Right ventricle myocardium inferior (tissue), 1 donor: ENCODE data around the gene TADA1. TPM values are rescaled to one million over a fixed set of nuclear protein-coding genes. Genes with fewer than 3 reads are reported as not detected.

ENCODE experiments used
- ATAC-seq: fragments of 200-7000 bp; cut with Tn5 transposase; one replicate; pipeline ENCODE4 v1.9.1; 2020; ENCODE audit warnings: mild to moderate bottlenecking, moderate library complexity
- DNase-seq: peaks from one replicate; pipeline ENCODE4 v3.0.0; 2021; ENCODE audit errors: missing footprints
- intact Hi-C: fragments of 100-400 bp; cut with DNase I; formaldehyde crosslinking; loops from one replicate; pipeline ENCODE4 v1.11.0; 2022
- long read RNA-seq: library from polyadenylated mRNA; unstranded; transcript quantifications from one replicate; pipeline ENCODE4 v2.0.0, GENCODE V29; 2021
- total RNA-seq: library from RNA; stranded (reverse); fragmentation: NEBNext Ultra II Directional; extraction: Animal tissue kit (Norgen Biotek cat#: 25700); gene quantifications from one replicate; pipeline ENCODE4 v1.2.1, GENCODE V29; 2021
- donor health status: DM: no; HTN: yes; CAD: no; lungs with severe emphysema.

TADA1 gene
- total RNA-seq: 9.4 TPM
- long read RNA-seq, transcript TADA1-201 (8 exons, 2,159 nt): major isoform, 20 of 20 reads
- long read RNA-seq, partial matches to known transcripts: 0 of 20 reads
- long read RNA-seq, other reads (novel, unspliced or antisense): 0 of 20 reads

- intact Hi-C loops: loop anchor here (2.0 to 10.0 kb wide), 2 partner anchors 37 to 339 kb away; partner anchors contain the start of gene POGK
- peak; percentile 98 for ATAC-seq
Observed at GRCh38 chr1:166875734-166876539, at the start of gene TADA1. TADA1 (minus strand) TSS chr1:166876264; CDS start chr1:166876233, 31 bp downstream.

GRCh38 chr1:166924823-166925541 lies 48.9 kb upstream of the TADA1 start:
- intact Hi-C loops: no loop called here
- no peak for DNase-seq
- ATAC-seq: no peak

More at GRCh38 chr1:166875734-166876539, at the start of gene TADA1:
- peak; percentile 99 for DNase-seq

- peak; percentile 43 for ATAC-seq
- intact Hi-C loops: no loop called here
- DNase-seq: no peak
Observed at GRCh38 chr1:166920561-166921475, 44.8 kb upstream of the TADA1 start.

- intact Hi-C loops: no loop called here
- no peak for ATAC-seq
- DNase-seq: no peak
Observed at GRCh38 chr1:166918956-166919316, 42.9 kb upstream of the TADA1 start.

GRCh38 chr1:166918088-166918955 lies 42.3 kb upstream of the TADA1 start:
- ATAC-seq (no peak), DNase-seq (no peak)
- intact Hi-C loops: no loop called here

- DNase-seq (no peak), ATAC-seq (no peak)
- intact Hi-C loops: no loop called here
Observed at GRCh38 chr1:166915941-166916340, 39.9 kb upstream of the TADA1 start.

- DNase-seq (no peak), ATAC-seq (no peak)
- intact Hi-C loops: no loop called here
Observed at GRCh38 chr1:166915042-166915441, 39.0 kb upstream of the TADA1 start.

GRCh38 chr1:166914111-166914510 lies 38.0 kb upstream of the TADA1 start:
- intact Hi-C loops: loop anchor here (5.0 kb wide), 1 partner anchor 63 kb away; the partner anchor contains the start of gene ILDR2
- DNase-seq: no peak
- ATAC-seq: no peak

- ATAC-seq (no peak), DNase-seq (no peak)
- intact Hi-C loops: loop anchor here (5.0 kb wide), 1 partner anchor 66 kb away; the partner anchor contains the start of gene ILDR2
Observed at GRCh38 chr1:166911624-166912023, 35.6 kb upstream of the TADA1 start.

GRCh38 chr1:166910396-166910994 lies 34.4 kb upstream of the TADA1 start:
- intact Hi-C loops: loop anchor here (1.0 to 5.0 kb wide), 2 partner anchors 67 to 147 kb away; partner anchors contain the start of gene ILDR2
- ATAC-seq: peak; percentile 84
- no peak for DNase-seq

GRCh38 chr1:166908942-166909341 lies 32.9 kb upstream of the TADA1 start:
- ATAC-seq (no peak), DNase-seq (no peak)
- intact Hi-C loops: no loop called here

GRCh38 chr1:166907763-166908162 lies 31.7 kb upstream of the TADA1 start:
- no peak for DNase-seq
- intact Hi-C loops: no loop called here
- no peak for ATAC-seq

- ATAC-seq (no peak), DNase-seq (no peak)
- intact Hi-C loops: no loop called here
Observed at GRCh38 chr1:166907051-166907450, 31.0 kb upstream of the TADA1 start.

- DNase-seq: no peak
- intact Hi-C loops: no loop called here
- no peak for ATAC-seq
Observed at GRCh38 chr1:166906647-166907046, 30.6 kb upstream of the TADA1 start.

- ATAC-seq (no peak), DNase-seq (no peak)
- intact Hi-C loops: no loop called here
Observed at GRCh38 chr1:166905900-166906299, 29.8 kb upstream of the TADA1 start.

GRCh38 chr1:166905136-166905535 lies 29.1 kb upstream of the TADA1 start:
- intact Hi-C loops: no loop called here
- DNase-seq (no peak), ATAC-seq (no peak)

GRCh38 chr1:166903232-166903631 lies 27.2 kb upstream of the TADA1 start:
- intact Hi-C loops: no loop called here
- DNase-seq: no peak
- ATAC-seq: no peak
